SK-MEL-5 (cell line): Measurements from ENCODE around the gene TNFRSF18. TPM values are rescaled to one million over a fixed set of nuclear protein-coding genes. Genes with fewer than 3 reads are reported as not detected.
A peak's percentile ranks its signal among the peaks of the same experiment; 100 is the strongest.

ENCODE experiments used
- DNase-seq: peaks from one replicate; pipeline ENCODE4 v3.0.0-alpha.2; 2016; ENCODE audit warnings: low read depth, low spot score
- in situ Hi-C: cut with HindIII; loops from 2 replicates; pipeline ENCODE4 v1.10.0; 2016; ENCODE audit warnings: low sequenced_read_pairs, high pct_unique_total_duplicates, low pct_unique_long_range_greater_than_20kb
- total RNA-seq: library from RNA; depleted of rRNA; stranded (reverse); fragments of >200 nt; shearing (Covaris generic); gene quantifications from 2 replicates; pipeline ENCODE4 v1.2.3, GENCODE V29; 2014

TNFRSF18 gene
- total RNA-seq, 1 experiment from 2014 or later = not detected

- in situ Hi-C loops = no loop called here
- no peak for DNase-seq
Observed at GRCh38 chr1:1232208-1232795, 25.9 kb upstream of the TNFRSF18 start, which contains the start of gene B3GALT6. Gene B3GALT6, plus strand, starts transcription at chr1:1232237. Its CDS starts 42 bp downstream, at chr1:1232279.

DNA sequence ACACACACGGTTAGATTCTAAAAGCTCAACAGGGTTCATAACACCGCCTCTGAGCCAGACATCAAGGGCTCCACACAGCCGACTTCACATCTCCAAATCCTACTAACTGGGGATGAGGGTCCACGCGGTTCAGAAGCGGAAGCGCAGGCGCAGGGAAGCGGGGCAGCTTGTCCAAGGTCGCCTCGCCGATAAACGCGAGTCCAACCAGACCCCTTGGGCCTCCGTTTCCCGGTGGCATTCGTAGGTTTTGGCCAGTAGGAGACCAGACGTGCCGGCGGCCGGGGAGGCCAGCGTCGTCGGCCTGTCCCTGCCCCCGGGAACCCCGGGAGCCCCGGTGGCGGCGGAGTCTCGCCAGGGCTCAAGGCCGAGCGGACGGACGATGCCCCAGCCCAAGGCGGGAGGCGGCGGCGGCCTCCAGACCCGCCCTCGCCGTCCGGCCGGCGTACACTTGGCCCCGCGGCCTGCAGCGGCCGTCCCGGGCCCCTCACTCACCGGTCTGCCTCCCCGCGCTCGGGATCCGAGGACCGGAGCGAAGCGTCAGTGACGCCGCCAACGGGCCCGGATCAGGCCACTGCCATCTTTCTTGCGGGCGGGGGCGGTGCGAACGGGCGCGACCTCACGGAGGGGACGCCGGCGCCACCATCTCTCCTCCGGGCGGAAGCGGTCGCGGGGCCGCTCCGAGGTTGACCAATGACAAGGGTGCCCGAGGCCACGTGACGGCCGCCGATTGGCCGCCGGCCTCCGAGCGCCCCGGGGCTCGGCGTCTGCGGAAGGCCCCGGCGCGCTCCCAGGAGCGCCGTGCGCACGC, 25.2 kb upstream of the TNFRSF18 start, which contains the start of gene SDF4:
Gene SDF4, minus strand, starts transcription at position 602 of the 808 bp plus-strand sequence. CDS start 3,229 bp downstream, outside the sequence.
- peak; percentile 92 for DNase-seq
- in situ Hi-C loops = no loop called here

DNA sequence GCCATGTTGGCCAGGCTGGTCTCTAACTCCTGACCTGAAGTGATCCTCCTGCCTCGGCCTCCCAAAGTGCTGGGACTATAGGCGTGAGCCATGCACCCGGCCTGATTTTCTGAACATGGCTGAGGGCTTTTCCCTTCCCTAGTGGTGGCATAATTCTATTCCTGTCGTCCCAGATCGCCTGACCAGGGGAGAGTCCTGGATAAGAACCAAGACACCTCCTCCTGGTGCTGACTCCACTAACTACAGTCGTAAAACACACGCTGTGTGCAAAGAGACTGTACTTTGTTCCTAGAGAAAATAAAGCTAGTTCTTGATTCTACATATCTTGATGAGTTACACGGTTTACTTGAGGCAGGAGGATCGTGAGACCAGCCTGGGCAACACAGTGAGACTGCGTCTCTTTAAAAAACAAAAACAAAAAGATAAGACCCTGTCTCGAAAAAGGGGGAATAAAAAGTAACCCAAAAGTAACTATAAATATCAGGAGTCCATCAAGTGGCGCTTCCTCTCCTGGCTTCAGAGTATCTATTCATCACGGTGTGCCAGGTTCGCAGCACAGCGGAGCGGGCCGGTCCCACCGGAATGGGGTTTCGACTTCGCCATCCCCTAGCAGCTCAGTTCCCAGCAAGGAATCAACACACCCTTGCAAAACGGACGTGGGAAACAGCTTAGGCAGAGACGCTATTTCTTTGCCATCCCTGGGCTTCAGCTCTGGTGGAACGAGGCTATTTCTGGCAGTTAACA, 24.4 kb upstream of the TNFRSF18 start:
- peak; percentile 65 for DNase-seq
- in situ Hi-C loops = no loop called here

GRCh38 chr1:1229770-1230169, 23.4 kb upstream of the TNFRSF18 start:
- in situ Hi-C loops = no loop called here
- no peak for DNase-seq

DNA sequence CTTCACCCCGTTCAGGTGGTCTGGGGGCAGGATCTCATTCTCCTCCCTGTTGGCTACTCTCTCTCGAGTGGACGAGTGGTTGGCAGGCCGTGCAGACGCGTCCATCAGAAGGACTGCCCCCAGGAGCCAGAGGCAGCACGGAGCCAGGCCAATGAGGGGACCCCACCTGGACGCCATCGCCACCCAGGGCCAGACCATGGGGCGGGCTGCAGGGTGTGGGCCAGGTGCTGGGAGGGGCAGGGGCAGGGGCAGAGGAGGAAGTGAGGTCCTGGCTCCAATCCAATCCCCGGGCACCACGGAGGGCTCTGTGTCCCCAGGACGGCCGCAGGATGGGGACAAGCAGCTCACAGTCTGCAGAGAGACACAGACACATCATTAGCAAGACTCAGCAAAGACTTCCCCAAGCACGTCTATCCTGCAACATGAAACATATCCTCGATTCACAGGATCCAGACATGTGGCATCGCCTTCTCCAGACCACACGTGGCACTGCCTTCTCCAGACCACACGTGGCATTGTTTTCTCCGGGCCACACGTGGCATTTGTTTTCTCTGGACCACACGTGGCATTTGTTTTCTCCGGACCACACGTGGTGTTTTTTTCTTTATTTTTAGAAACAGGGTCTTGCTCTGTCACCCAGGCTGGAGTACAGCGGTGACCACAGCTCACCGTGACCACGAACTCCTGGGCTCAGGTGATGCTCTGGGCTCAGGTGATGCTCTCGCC, 22.4 kb upstream of the TNFRSF18 start:
- DNase-seq = no peak
- in situ Hi-C loops = no loop called here

- in situ Hi-C loops = no loop called here
- no peak for DNase-seq
Observed at GRCh38 chr1:1228187-1228586, 21.8 kb upstream of the TNFRSF18 start.

GRCh38 chr1:1227386-1227785, 21.0 kb upstream of the TNFRSF18 start:
- in situ Hi-C loops = no loop called here
- DNase-seq = no peak

- no peak for DNase-seq
- in situ Hi-C loops = no loop called here
Observed at GRCh38 chr1:1226566-1227362, 20.4 kb upstream of the TNFRSF18 start.

GRCh38 chr1:1225913-1226312, 19.5 kb upstream of the TNFRSF18 start:
- in situ Hi-C loops = no loop called here
- no peak for DNase-seq

GRCh38 chr1:1225238-1225845, 18.9 kb upstream of the TNFRSF18 start:
- no peak for DNase-seq
- in situ Hi-C loops = no loop called here

GRCh38 chr1:1223891-1224290, 17.5 kb upstream of the TNFRSF18 start:
- in situ Hi-C loops = no loop called here
- DNase-seq = no peak

GRCh38 chr1:1223321-1223720, 16.9 kb upstream of the TNFRSF18 start:
- in situ Hi-C loops = no loop called here
- no peak for DNase-seq

GRCh38 chr1:1222575-1223225, 16.3 kb upstream of the TNFRSF18 start:
- in situ Hi-C loops = no loop called here
- no peak for DNase-seq

DNA sequence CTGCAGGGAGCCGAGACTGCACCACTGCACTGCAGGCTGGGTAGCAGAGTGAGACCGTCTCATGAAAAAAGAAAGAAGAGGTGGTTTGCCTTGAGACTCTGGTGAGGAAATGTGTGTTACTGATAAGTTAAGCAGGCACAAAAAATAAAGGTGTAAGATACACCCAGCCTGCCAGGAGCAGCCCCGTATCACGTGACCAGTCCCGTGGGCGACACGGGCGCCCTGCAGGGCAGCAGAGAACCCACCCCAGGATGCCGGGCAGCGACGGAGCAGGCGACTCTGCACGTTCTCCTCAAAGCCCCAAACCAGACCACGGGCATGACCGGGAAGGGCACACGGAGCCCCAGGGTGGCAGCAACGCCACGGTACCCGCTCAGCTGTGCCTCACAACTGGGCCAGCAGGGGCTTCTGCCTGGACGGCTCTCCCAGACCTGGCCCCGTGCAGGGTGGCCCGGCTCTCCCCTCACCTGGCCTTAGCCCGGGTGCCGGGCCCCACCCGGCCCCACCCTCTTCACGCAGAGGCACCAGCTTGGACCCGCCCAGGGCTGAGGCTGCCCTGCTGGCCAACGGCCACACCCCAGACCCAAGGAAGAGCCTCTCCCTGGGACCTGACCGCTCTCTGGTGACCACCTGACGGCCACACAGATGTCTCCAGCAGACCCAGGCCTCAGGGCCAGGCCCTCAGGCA, 15.6 kb upstream of the TNFRSF18 start:
- in situ Hi-C loops = no loop called here

GRCh38 chr1:1220197-1220596, 13.8 kb upstream of the TNFRSF18 start:
- in situ Hi-C loops = no loop called here
- DNase-seq = no peak

More for the DNA sequence above, 15.6 kb upstream of the TNFRSF18 start:
- no peak for DNase-seq

DNA sequence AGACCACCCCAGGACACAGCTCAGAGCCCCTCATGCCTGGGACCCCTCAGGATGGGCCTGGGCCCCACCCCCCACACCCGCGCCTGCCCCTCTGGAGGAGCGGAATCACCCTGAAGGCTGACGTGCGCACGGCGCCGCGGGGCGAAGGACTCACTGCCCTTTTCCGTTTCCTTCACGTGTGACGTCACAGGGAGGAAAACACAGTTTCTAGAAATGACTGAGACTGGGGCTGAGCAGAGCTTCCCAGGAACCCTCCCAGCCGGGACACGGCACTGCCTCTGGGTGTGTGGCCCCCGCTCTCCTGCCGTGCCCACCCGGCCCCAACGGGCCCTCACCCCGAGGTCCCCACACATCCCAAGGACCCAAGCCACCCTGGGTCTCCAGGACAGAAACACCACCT, 12.9 kb upstream of the TNFRSF18 start:
- in situ Hi-C loops = no loop called here
- DNase-seq = no peak
